Upper lobe of right lung (tissue), 1 donor: Measurements from ENCODE around the gene POLR1B. TPM values are rescaled to one million over a fixed set of nuclear protein-coding genes. Genes with fewer than 3 reads are reported as not detected.
"Not testable (repeated sequence)": the region's sequence is repeated elsewhere in the genome, so short reads cannot be mapped to it uniquely, and the experiment has no call there.

ENCODE experiments used
- ATAC-seq: fragments of 200-7000 bp; cut with Tn5 transposase; one replicate; pipeline ENCODE4 v1.9.1; 2020; ENCODE audit warnings: mild to moderate bottlenecking, moderate library complexity
- DNase-seq: peaks from one replicate; pipeline ENCODE4 v3.0.0-alpha.2; 2020
- H3K27ac ChIP-seq: fragments of 200-600 bp; one replicate; pipeline ENCODE4 v1.8.0; 2022
- H3K27me3 ChIP-seq: fragments of 200-600 bp; one replicate; pipeline ENCODE4 v1.8.0; 2022; ENCODE audit warnings: mild to moderate bottlenecking
- H3K36me3 ChIP-seq: fragments of 200-600 bp; one replicate; pipeline ENCODE4 v1.8.0; 2022
- H3K4me1 ChIP-seq: fragments of 200-600 bp; one replicate; pipeline ENCODE4 v1.8.0; 2022
- H3K4me3 ChIP-seq: fragments of 200-600 bp; one replicate; pipeline ENCODE4 v1.8.0; 2022; ENCODE audit warnings: mild to moderate bottlenecking
- H3K9me3 ChIP-seq: fragments of 200-600 bp; one replicate; pipeline ENCODE4 v1.8.0; 2022
- CTCF ChIP-seq: fragments of 200-600 bp; IDR thresholded peaks from one replicate; pipeline ENCODE4 v1.8.0; 2022; ENCODE audit warnings: antibody characterized with exemption
- intact Hi-C: fragments of 100-400 bp; cut with DNase I; formaldehyde crosslinking; loops from one replicate; pipeline ENCODE4 v1.11.0; 2022
- total RNA-seq: library from RNA; stranded (reverse); fragmentation: NEBNext Ultra II Directional; extraction: Animal tissue kit (Norgen Biotek cat#: 25700); gene quantifications from one replicate; pipeline ENCODE4 v1.2.1, GENCODE V29; 2021
- donor health status: DM: no; HTN: yes; CAD: no; lungs with severe emphysema.

The POLR1B gene
- total RNA-seq, 1 donor from 2014 or later = 22.1 TPM

GRCh38 chr2:112534826-112535225, 7.4 kb upstream of the POLR1B start:
- Histone ChIP-seq H3K27ac (no peak overlapping the region), H3K36me3 (peaks cover 11% of the 10 kb centered on the region), H3K4me3 (no peak overlapping the region), H3K9me3 (no peaks in the 10 kb centered on the region), H3K27me3 (no peaks in the 10 kb centered on the region), H3K4me1 (no peaks in the 10 kb centered on the region)
- TF ChIP-seq CTCF = no peak
- ATAC-seq = no peak
- intact Hi-C loops = no loop called here
- no peak for DNase-seq

GRCh38 chr2:112536665-112537064, 5.6 kb upstream of the POLR1B start:
- H3K27me3 ChIP-seq, H3K4me1 ChIP-seq, H3K9me3 ChIP-seq, H3K4me3 ChIP-seq, intact Hi-C loops, ATAC-seq, H3K36me3 ChIP-seq, H3K27ac ChIP-seq, DNase-seq: not testable (repeated sequence)

- no peaks in the 10 kb centered on the region for H3K9me3 ChIP-seq
- no peak for TF ChIP-seq CTCF
- H3K36me3 ChIP-seq = no peaks in the 10 kb centered on the region
- H3K27ac ChIP-seq = no peak overlapping the region
- H3K27me3 ChIP-seq = no peaks in the 10 kb centered on the region
- ATAC-seq (no peak), DNase-seq (no peak)
- intact Hi-C loops = no loop called here
- H3K4me1 ChIP-seq = peaks cover 22% of the 10 kb centered on the region
- H3K4me3 ChIP-seq = no peak overlapping the region
These were observed 3.0 kb upstream of the POLR1B start for GRCh38 chr2:112539306-112539705.

GRCh38 chr2:112540906-112541305, 1.4 kb upstream of the POLR1B start:
- intact Hi-C loops = no loop called here
- Histone ChIP-seq H3K9me3 (no peaks in the 10 kb centered on the region), H3K36me3 (peaks cover 3% of the 10 kb centered on the region), H3K4me1 (peaks cover 24% of the 10 kb centered on the region), H3K4me3 (peak overlapping the region; percentile 82), H3K27ac (peak overlapping the region; percentile 93), H3K27me3 (no peaks in the 10 kb centered on the region)
- no peak for DNase-seq
- TF ChIP-seq CTCF = no peak
- no peak for ATAC-seq

GRCh38 chr2:112541315-112542122, 746 bp upstream of the POLR1B start:
- ATAC-seq (peak; percentile 88), DNase-seq (peak; percentile 89)
- peak overlapping the region; percentile 93 for H3K27ac ChIP-seq
- no peaks in the 10 kb centered on the region for H3K27me3 ChIP-seq
- peaks cover 24% of the 10 kb centered on the region for H3K4me1 ChIP-seq
- TF ChIP-seq CTCF = no peak
- no peaks in the 10 kb centered on the region for H3K9me3 ChIP-seq
- peak overlapping the region; percentile 82 for H3K4me3 ChIP-seq
- intact Hi-C loops = no loop called here
- H3K36me3 ChIP-seq = peaks cover 7% of the 10 kb centered on the region

- Histone ChIP-seq H3K4me1 (peaks cover 36% of the 10 kb centered on the region), H3K4me3 (peak overlapping the region; percentile 82), H3K9me3 (no peaks in the 10 kb centered on the region), H3K36me3 (peaks cover 20% of the 10 kb centered on the region), H3K27me3 (no peaks in the 10 kb centered on the region), H3K27ac (peak overlapping the region; percentile 93)
- no peak for TF ChIP-seq CTCF
- ATAC-seq (no peak), DNase-seq (no peak)
- intact Hi-C loops = no loop called here
These were observed 858 bp downstream of the POLR1B start for GRCh38 chr2:112542984-112543661.
